Brain microvascular endothelial cell (primary cell): ENCODE results near the gene TRIM54.
A peak's percentile ranks its signal among the peaks of the same experiment; 100 is the strongest.
"Not testable (repeated sequence)": the region's sequence is repeated elsewhere in the genome, so short reads cannot be mapped to it uniquely, and the experiment has no call there.

ENCODE experiments used
- DNase-seq: peaks from one replicate; pipeline ENCODE4 v3.0.0-alpha.2; 2020
- H3K27ac ChIP-seq: fragments of 250-450 bp; sonication (Bioruptor Pico); 2 replicates; pipeline ENCODE4 v1.5.1; 2020; ENCODE audit warnings: mild to moderate bottlenecking, moderate library complexity
- H3K27me3 ChIP-seq: fragments of 250-450 bp; sonication (Bioruptor Pico); replicated peaks from 2 replicates; pipeline ENCODE4 v1.5.1; 2020; ENCODE audit warnings: mild to moderate bottlenecking
- H3K36me3 ChIP-seq: fragments of 250-450 bp; sonication (Bioruptor Pico); replicated peaks from 2 replicates; pipeline ENCODE4 v1.5.1; 2020; ENCODE audit warnings: mild to moderate bottlenecking
- H3K4me3 ChIP-seq: 2 replicates; pipeline ENCODE4 v1.5.1; 2011; ENCODE audit warnings: low read depth, mild to moderate bottlenecking, control low read depth, low read length, moderate library complexity
- in situ Hi-C: cut with HindIII; loops from 2 replicates; pipeline ENCODE4 v1.10.0; 2017; ENCODE audit warnings: low sequenced_read_pairs, low pct_ligation_motif_present
- TF ChIP-seq, protein P1 (sequence below): IDR thresholded peaks from 2 replicates; pipeline ENCODE4 v1.5.1; 2011; ENCODE audit warnings: low read depth, mild to moderate bottlenecking, moderate library complexity, low read length, control low read depth, inconsistent platforms; ENCODE audit errors: missing control alignments

TRIM54 gene

GRCh38 chr2:27347641-27348040, 65.4 kb downstream of the TRIM54 start:
- in situ Hi-C loops = no loop called here
- H3K27ac ChIP-seq = no peak overlapping the region
- DNase-seq = no peak
- H3K36me3 ChIP-seq = peaks cover 3% of the 10 kb centered on the region
- H3K4me3 ChIP-seq = no peak overlapping the region
- H3K27me3 ChIP-seq = no peaks in the 10 kb centered on the region
- TF ChIP-seq, protein P1, sequence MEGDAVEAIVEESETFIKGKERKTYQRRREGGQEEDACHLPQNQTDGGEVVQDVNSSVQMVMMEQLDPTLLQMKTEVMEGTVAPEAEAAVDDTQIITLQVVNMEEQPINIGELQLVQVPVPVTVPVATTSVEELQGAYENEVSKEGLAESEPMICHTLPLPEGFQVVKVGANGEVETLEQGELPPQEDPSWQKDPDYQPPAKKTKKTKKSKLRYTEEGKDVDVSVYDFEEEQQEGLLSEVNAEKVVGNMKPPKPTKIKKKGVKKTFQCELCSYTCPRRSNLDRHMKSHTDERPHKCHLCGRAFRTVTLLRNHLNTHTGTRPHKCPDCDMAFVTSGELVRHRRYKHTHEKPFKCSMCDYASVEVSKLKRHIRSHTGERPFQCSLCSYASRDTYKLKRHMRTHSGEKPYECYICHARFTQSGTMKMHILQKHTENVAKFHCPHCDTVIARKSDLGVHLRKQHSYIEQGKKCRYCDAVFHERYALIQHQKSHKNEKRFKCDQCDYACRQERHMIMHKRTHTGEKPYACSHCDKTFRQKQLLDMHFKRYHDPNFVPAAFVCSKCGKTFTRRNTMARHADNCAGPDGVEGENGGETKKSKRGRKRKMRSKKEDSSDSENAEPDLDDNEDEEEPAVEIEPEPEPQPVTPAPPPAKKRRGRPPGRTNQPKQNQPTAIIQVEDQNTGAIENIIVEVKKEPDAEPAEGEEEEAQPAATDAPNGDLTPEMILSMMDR = no peak

GRCh38 chr2:27350106-27350693, 68.0 kb downstream of the TRIM54 start:
- in situ Hi-C loops = no loop called here
- Histone ChIP-seq H3K4me3 (no peak overlapping the region), H3K27me3 (no peaks in the 10 kb centered on the region), H3K36me3 (no peaks in the 10 kb centered on the region), H3K27ac (no peak overlapping the region)
- DNase-seq = no peak
- TF ChIP-seq, protein P1 = no peak

GRCh38 chr2:27351802-27352598, 69.8 kb downstream of the TRIM54 start:
- TF ChIP-seq, protein P1 = no peak
- Histone ChIP-seq H3K27me3 (no peaks in the 10 kb centered on the region), H3K27ac (no peak overlapping the region), H3K4me3 (no peak overlapping the region), H3K36me3 (no peaks in the 10 kb centered on the region)
- in situ Hi-C loops = no loop called here
- no peak for DNase-seq

DNA sequence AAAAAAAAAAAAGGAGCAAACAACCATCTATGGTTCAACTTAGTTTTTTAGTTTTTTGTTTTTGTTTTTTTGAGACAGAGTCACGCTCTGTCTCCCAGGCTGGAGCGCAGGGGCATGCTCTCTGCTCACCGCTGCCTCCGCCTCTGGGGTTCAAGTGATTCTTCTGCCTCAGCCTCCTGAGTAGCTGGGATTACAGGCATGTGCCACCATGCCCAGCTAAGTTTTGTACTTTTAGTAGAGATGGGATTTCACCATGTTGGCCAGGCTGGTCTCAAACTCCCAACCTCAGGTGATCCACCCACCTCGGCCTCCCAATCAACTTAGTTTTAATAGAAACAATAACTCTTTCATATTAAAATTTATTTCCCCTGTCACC, 71.1 kb downstream of the TRIM54 start:
- H3K4me3 ChIP-seq, H3K27ac ChIP-seq, DNase-seq, H3K27me3 ChIP-seq, in situ Hi-C loops, H3K36me3 ChIP-seq: not testable (repeated sequence)

DNA sequence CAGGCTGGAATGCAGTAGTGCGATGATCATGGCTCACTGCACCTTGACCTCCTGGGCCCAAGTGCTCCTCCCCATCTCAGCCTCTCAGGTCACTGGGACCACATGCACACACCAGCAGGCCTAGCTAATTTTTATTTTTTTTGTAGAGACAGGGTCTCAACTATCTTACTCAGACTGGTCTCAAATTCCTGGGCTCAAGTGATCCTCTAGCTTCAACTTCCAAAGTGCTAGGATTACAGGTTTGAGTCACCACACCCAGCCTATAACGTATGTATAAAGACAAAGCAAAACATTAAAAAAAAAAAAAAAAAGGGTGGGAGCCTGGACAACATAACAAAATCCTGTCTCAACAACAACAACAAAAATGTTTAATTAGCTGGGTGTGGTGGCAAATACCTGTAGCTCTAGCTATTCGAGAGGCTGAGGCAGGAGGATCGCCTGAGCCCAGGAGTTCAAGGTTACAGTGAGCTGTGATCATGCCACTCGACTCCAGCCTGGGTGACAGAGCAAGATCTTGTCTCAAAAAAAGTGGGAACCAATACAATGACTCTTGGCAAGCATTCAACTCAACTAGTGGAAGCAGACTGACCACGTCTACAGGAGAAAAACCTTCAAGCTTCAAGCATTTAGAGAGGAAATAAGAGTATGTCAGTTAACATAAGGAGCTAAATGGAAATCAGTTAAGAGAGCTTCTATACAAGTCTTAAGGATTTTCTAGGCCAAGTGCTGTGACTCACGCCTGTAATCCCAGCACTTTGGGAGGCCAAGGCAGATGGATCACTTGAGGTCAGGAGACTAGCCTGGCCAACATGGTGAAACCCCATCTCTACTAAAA, 71.8 kb downstream of the TRIM54 start:
- TF ChIP-seq, protein P1 = no peak
- peak overlapping the region; percentile 3 for H3K27ac ChIP-seq
- in situ Hi-C loops = no loop called here
- no peaks in the 10 kb centered on the region for H3K27me3 ChIP-seq
- peak; percentile 19 for DNase-seq
- no peak overlapping the region for H3K4me3 ChIP-seq
- no peaks in the 10 kb centered on the region for H3K36me3 ChIP-seq

- in situ Hi-C loops = no loop called here
- DNase-seq = no peak
- Histone ChIP-seq H3K27ac (peak overlapping the region; percentile 3), H3K4me3 (no peak overlapping the region), H3K36me3 (no peaks in the 10 kb centered on the region), H3K27me3 (no peaks in the 10 kb centered on the region)
- TF ChIP-seq, protein P1 = no peak
Measured at GRCh38 chr2:27354597-27354927, 72.3 kb downstream of the TRIM54 start.
